M059J (cell line): Measurements from ENCODE around the gene ALX3. TPM values are rescaled to one million over a fixed set of nuclear protein-coding genes. Genes with fewer than 3 reads are reported as not detected.

ENCODE experiments used
- total RNA-seq: library from RNA; depleted of rRNA; stranded (reverse); fragments of >200 nt; shearing (Covaris generic); gene quantifications from 2 replicates; pipeline ENCODE4 v1.2.3, GENCODE V29; 2014; rRNA removed

Gene ALX3
- total RNA-seq, 1 experiment from 2014 or later: not detected

Other genes starting within 250 kb of the ALX3 start
- gene CSF1, start 159.8 kb downstream of the ALX3 start, total RNA-seq: 92.8 and 118 TPM in 2 replicates
- gene AHCYL1, start 85.9 kb downstream of the ALX3 start, total RNA-seq: 40.6 and 64.3 TPM in 2 replicates
- 28.6 and 30.3 TPM in 2 replicates for gene STRIP1, start 36.0 kb downstream of the ALX3 start, total RNA-seq
- not detected in 2 replicates for gene UBL4B, start 41.8 kb upstream of the ALX3 start, total RNA-seq
- 0.12 and 0.59 TPM in 2 replicates for gene SLC6A17, start 79.8 kb upstream of the ALX3 start, total RNA-seq
- 0.07 and 0.91 TPM in 2 replicates for gene KCNC4, start 139.6 kb upstream of the ALX3 start, total RNA-seq